ENCODE data around the gene PFKL. TPM values are rescaled to one million over a fixed set of nuclear protein-coding genes. Genes with fewer than 3 reads are reported as not detected.

PFKL gene
- total RNA-seq, 4 donors from 2014 or later = 185 to 288 (median 249) TPM

DNA sequence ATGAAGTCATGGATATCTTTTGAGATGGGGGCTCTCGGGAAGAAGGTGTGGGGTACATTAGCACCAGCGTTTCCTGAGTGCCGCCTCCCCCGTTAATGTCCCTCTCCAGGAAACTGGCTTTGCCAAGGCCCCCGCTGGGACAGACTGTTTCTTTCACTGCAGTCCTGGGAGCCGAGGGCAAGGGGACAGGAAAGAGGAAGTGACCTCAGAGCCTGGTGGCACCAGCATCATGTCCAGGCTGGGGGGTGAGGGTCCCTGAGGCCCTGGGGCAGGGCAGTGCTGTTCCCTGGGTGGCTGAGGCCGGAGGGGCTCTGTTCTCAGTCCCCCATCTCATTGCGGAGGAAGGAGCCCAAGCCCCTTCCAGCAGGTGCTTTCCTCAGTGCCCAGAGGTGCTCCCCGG, 5.8 kb downstream of the PFKL start:
- no peaks in the 10 kb centered on the region for H3K27me3 ChIP-seq
- DNase-seq = no peak
- no peak for TF ChIP-seq POLR2A (IDR thresholded peaks at IDR 0.05)
- TF ChIP-seq, protein P1, sequence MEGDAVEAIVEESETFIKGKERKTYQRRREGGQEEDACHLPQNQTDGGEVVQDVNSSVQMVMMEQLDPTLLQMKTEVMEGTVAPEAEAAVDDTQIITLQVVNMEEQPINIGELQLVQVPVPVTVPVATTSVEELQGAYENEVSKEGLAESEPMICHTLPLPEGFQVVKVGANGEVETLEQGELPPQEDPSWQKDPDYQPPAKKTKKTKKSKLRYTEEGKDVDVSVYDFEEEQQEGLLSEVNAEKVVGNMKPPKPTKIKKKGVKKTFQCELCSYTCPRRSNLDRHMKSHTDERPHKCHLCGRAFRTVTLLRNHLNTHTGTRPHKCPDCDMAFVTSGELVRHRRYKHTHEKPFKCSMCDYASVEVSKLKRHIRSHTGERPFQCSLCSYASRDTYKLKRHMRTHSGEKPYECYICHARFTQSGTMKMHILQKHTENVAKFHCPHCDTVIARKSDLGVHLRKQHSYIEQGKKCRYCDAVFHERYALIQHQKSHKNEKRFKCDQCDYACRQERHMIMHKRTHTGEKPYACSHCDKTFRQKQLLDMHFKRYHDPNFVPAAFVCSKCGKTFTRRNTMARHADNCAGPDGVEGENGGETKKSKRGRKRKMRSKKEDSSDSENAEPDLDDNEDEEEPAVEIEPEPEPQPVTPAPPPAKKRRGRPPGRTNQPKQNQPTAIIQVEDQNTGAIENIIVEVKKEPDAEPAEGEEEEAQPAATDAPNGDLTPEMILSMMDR (IDR thresholded peaks at IDR 0.05) = no peak
- TF ChIP-seq POLR2AphosphoS5 (IDR thresholded peaks at IDR 0.05) = no peak
- TF ChIP-seq EP300 (IDR thresholded peaks at IDR 0.05; ENCODE audit: low read depth) = no peak
- intact Hi-C loops (cut with DNase I; ENCODE audit: low total_unique reads) = no loop called here
- H3K36me3 ChIP-seq = peaks cover 0 to 4% (median 0%) of the 10 kb centered on the region in 4 donors
- 77% methylated on average over 9 of the region's 9 CpGs; no CpG with 5 or more reads in 1 of the 2 donors for WGBS, 2 donors (ENCODE audit: low coverage in 1 of 2)
- no peak overlapping the region for H3K27ac ChIP-seq
- H3K4me3 ChIP-seq = no peak overlapping the region
- in situ Hi-C loops (cut with MboI; ENCODE audit: low pct_ligation_motif_present in 1 of 4, low pct_unique_long_range_greater_than_20kb in 1 of 4, low sequenced_read_pairs in 3 of 4) = no loop called here
- H3K9me3 ChIP-seq = no peaks in the 10 kb centered on the region
- peaks cover 35 to 50% (median 44%) of the 10 kb centered on the region in 4 donors for H3K4me1 ChIP-seq

DNA sequence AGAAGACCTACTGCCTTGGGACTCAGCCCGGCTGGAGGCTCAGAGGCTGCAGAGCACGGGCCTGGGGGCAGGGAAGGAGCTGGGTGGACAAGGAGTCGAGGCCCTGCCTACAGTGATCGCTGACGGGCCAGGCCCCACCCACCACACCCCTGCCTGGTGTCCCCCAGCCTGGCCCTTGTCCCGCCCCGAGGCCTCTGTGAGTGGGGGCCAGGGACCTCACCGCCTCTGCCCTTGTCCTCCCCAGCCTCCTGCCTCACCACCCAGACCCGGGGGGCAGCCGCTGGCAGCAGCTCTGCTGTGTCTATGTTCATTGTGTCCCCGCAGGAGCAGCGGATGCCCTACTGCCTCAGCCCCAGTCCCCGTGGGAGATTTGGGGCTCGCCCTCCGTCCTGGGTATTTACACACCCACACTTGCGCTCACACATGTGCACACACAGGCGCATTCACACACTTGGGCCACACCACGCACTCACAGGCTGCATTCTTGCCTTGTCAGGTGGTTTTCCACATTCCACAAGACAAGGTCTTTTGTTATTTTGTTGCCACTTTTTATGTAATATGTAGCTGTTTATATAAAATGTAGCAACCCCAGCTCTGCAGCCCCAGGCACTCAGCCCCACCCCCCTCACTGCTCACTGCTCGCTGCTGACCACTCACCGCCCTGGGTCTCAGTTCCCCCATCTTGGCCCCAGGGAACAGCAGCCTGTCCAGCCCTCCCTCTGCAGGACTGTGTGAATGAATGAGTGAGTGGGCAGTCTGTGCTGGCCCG, 7.3 kb downstream of the PFKL start:
- in situ Hi-C loops (cut with MboI; ENCODE audit: low pct_ligation_motif_present in 1 of 4, low pct_unique_long_range_greater_than_20kb in 1 of 4, low sequenced_read_pairs in 3 of 4) = no loop called here
- TF ChIP-seq POLR2A (IDR thresholded peaks at IDR 0.05) (no peak), POLR2AphosphoS5 (IDR thresholded peaks at IDR 0.05) (no peak), EP300 (IDR thresholded peaks at IDR 0.05; ENCODE audit: low read depth) (no peak)
- TF ChIP-seq, protein P1 (IDR thresholded peaks at IDR 0.05) = no peak
- DNase-seq = no peak
- H3K27ac ChIP-seq = no peak overlapping the region
- H3K36me3 ChIP-seq = peaks cover 0 to 16% (median 4%) of the 10 kb centered on the region in 4 donors
- intact Hi-C loops (cut with DNase I; ENCODE audit: low total_unique reads) = no loop called here
- no peak overlapping the region for H3K4me3 ChIP-seq
- 84% methylated on average over 20 of the region's 21 CpGs; no CpG with 5 or more reads in 1 of the 2 donors for WGBS, 2 donors (ENCODE audit: low coverage in 1 of 2)
- peaks cover 24 to 35% (median 29%) of the 10 kb centered on the region in 4 donors for H3K4me1 ChIP-seq
- H3K27me3 ChIP-seq = no peaks in the 10 kb centered on the region
- H3K9me3 ChIP-seq = no peaks in the 10 kb centered on the region

DNA sequence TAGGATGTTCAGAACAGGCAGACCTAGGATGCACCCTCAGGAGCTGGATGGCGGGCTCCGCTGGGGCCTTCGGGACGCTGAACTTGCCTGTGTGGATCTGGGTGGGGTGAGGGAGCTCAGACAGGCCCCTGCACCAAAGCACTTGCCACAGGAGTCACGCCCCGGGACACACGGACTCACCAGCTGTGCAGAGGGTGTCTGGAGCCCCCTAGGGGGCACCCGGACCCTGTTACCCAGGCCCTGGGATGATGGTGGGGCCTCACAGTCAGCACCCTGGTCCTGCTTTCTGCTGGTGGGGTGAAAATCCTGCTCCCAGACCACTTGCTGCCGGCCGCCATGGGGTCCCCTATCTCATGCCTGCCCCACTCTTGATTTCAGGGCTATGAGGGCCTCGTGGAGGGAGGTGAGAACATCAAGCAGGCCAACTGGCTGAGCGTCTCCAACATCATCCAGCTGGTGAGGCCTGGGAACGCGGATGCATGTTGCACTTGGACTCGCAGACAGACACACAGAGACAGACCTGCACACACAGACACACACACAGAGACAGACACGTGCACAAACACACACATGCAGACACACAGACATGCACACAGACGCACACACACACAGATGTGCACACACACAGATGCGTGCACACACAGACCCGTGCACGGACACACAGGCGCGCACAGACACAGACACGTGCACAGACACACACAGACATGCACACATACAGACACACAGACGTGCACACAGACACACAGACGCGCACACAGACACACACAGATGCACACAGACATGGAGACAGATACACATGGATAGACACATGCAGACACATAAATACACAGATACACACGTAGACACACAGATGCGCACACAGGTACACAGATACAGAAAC, 11.0 kb downstream of the PFKL start:
- no peak for DNase-seq
- Histone ChIP-seq H3K27ac (no peak overlapping the region), H3K4me1 (no peaks in the 10 kb centered on the region), H3K9me3 (no peaks in the 10 kb centered on the region), H3K4me3 (no peak overlapping the region), H3K27me3 (no peaks in the 10 kb centered on the region), H3K36me3 (peaks cover 0 to 34% (median 9%) of the 10 kb centered on the region in 4 donors)
- TF ChIP-seq POLR2A (IDR thresholded peaks at IDR 0.05) (no peak), POLR2AphosphoS5 (IDR thresholded peaks at IDR 0.05) (no peak), EP300 (IDR thresholded peaks at IDR 0.05; ENCODE audit: low read depth) (no peak)
- TF ChIP-seq, protein P1 (IDR thresholded peaks at IDR 0.05) = no peak
- intact Hi-C loops (cut with DNase I; ENCODE audit: low total_unique reads) = no loop called here
- in situ Hi-C loops (cut with MboI; ENCODE audit: low pct_ligation_motif_present in 1 of 4, low pct_unique_long_range_greater_than_20kb in 1 of 4, low sequenced_read_pairs in 3 of 4) = no loop called here
- WGBS, 2 donors (ENCODE audit: low coverage in 1 of 2) = 88 to 96% methylated on average over 4 to 27 of the region's 28 CpGs

DNA sequence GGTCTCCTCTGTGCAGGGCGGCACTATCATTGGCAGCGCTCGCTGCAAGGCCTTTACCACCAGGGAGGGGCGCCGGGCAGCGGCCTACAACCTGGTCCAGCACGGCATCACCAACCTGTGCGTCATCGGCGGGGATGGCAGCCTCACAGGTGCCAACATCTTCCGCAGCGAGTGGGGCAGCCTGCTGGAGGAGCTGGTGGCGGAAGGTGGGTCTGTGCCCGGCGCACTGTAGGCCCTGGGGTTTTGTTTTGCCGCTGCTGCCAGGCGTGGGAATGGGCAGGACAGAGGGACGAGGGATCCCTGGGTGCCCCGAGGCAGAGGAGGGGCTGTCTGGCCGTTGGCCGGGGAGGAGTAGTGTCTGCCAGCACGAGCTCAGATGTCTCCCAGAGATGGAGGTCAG, 12.2 kb downstream of the PFKL start:
- Histone ChIP-seq H3K9me3 (no peaks in the 10 kb centered on the region), H3K27me3 (no peaks in the 10 kb centered on the region), H3K27ac (no peak overlapping the region), H3K4me1 (no peaks in the 10 kb centered on the region), H3K36me3 (peaks cover 0 to 34% (median 9%) of the 10 kb centered on the region in 4 donors), H3K4me3 (no peak overlapping the region)
- WGBS, 2 donors (ENCODE audit: low coverage in 1 of 2) = 92% methylated on average over 17 of the region's 22 CpGs; no CpG with 5 or more reads in 1 of the 2 donors
- TF ChIP-seq POLR2AphosphoS5 (IDR thresholded peaks at IDR 0.05) (no peak), POLR2A (IDR thresholded peaks at IDR 0.05) (no peak), EP300 (IDR thresholded peaks at IDR 0.05; ENCODE audit: low read depth) (no peak)
- TF ChIP-seq, protein P1 (IDR thresholded peaks at IDR 0.05) = no peak
- in situ Hi-C loops (cut with MboI; ENCODE audit: low pct_ligation_motif_present in 1 of 4, low pct_unique_long_range_greater_than_20kb in 1 of 4, low sequenced_read_pairs in 3 of 4) (no loop called here), intact Hi-C loops (cut with DNase I; ENCODE audit: low total_unique reads) (no loop called here)
- no peak for DNase-seq
